ENCODE measurements around the gene ADAMTS12.

- TF ChIP-seq CTCF (conservative IDR thresholded peaks at IDR 0.05; ENCODE audit: low read depth, low read length) (no peak), EZH2 (IDR thresholded peaks at IDR 0.05; ENCODE audit: low read length, unreplicated experiment) (no peak), EZH2phosphoT487 (IDR thresholded peaks at IDR 0.05; ENCODE audit: borderline replicate concordance, low read length) (no peak)
Measured at GRCh38 chr5:33657176-33657575, 234.6 kb downstream of the ADAMTS12 start.
